Endothelial cell of umbilical vein (primary cell): ENCODE results near the gene GRIK3.

Experiments used
- CTCF ChIP-seq, 2 donors: IDR thresholded peaks; 1 replicate in 1 of 2; 2 replicates in 1 of 2; pipeline ENCODE4 v1.5.1; 2011; ENCODE audit warnings: low read length in 2 of 2, mild to moderate bottlenecking in 2 of 2, moderate library complexity in 2 of 2, control low read depth in 1 of 2, inconsistent platforms in 1 of 2, low read depth in 1 of 2; ENCODE audit not compliant: insufficient read depth in 1 of 2; ENCODE audit errors: extremely low read depth in 1 of 2
- EZH2 ChIP-seq: IDR thresholded peaks from 2 replicates; pipeline ENCODE4 v1.6.1; 2012; ENCODE audit warnings: borderline replicate concordance, low read depth, mild to moderate bottlenecking, moderate library complexity, low read length, inconsistent platforms; ENCODE audit not compliant: severe bottlenecking
- GATA2 ChIP-seq: IDR thresholded peaks from 2 replicates; pipeline ENCODE4 v1.7.0; 2011; ENCODE audit warnings: low read depth, mild to moderate bottlenecking, moderate library complexity, mixed read lengths, low read length; ENCODE audit not compliant: insufficient read length, insufficient read depth
- JUN ChIP-seq: IDR thresholded peaks from 2 replicates; pipeline ENCODE4 v1.6.1; 2011; ENCODE audit warnings: borderline replicate concordance, low read depth; ENCODE audit not compliant: insufficient read length, insufficient read depth
- MAX ChIP-seq: IDR thresholded peaks from 2 replicates; pipeline ENCODE4 v1.6.1; 2011; ENCODE audit not compliant: insufficient read depth, insufficient read length
- POLR2A ChIP-seq: IDR thresholded peaks from 2 replicates; pipeline ENCODE4 v1.6.1; 2012; ENCODE audit warnings: low read depth, mild to moderate bottlenecking, control low read depth, low read length
- POLR2AphosphoS5 ChIP-seq: IDR thresholded peaks from 2 replicates; pipeline ENCODE4 v1.6.1; 2012; ENCODE audit warnings: low read depth, mild to moderate bottlenecking, control low read depth, low read length, moderate library complexity; ENCODE audit not compliant: insufficient read depth

- TF ChIP-seq CTCF (IDR thresholded peaks at IDR 0.05; ENCODE audit: extremely low read depth in 1 of 2, insufficient read depth in 1 of 2, low read depth in 1 of 2, low read length in 2 of 2), result no peak
- TF ChIP-seq POLR2AphosphoS5, result no peak
- no peak for TF ChIP-seq JUN
- no peak for TF ChIP-seq POLR2A
- no peak for TF ChIP-seq GATA2
- TF ChIP-seq EZH2, result no peak
- TF ChIP-seq MAX, result no peak
These were observed 153.9 kb downstream of the GRIK3 start for GRCh38 chr1:36880155-36881067.
